Fibroblast of pulmonary artery (primary cell): ENCODE measurements around the gene TIE1.

ENCODE experiments used
- DNase-seq: peaks from one replicate; pipeline ENCODE4 v3.0.0-alpha.2; 2010; ENCODE audit warnings: low read depth
- H3K4me3 ChIP-seq: replicated peaks from 2 replicates; pipeline ENCODE4 v1.5.1; 2011; ENCODE audit warnings: low read depth, mild to moderate bottlenecking, control low read depth, low read length, moderate library complexity
- CTCF ChIP-seq: IDR thresholded peaks from 2 replicates; pipeline ENCODE4 v1.5.1; 2011; ENCODE audit warnings: mild to moderate bottlenecking, control low read depth, low read length, inconsistent platforms; ENCODE audit errors: missing control alignments

Gene TIE1

GRCh38 chr1:43325381-43325780 is 24.6 kb downstream of the TIE1 start:
- H3K4me3 ChIP-seq, result no peak overlapping the region
- TF ChIP-seq CTCF, result no peak
- DNase-seq, result no peak

- no peak for TF ChIP-seq CTCF
- DNase-seq, result no peak
Measured at GRCh38 chr1:43327549-43328292, 26.9 kb downstream of the TIE1 start.

GRCh38 chr1:43329995-43330751 is 29.4 kb downstream of the TIE1 start:
- peak; percentile 85 for DNase-seq
- no peak overlapping the region for H3K4me3 ChIP-seq
- no peak for TF ChIP-seq CTCF

More at GRCh38 chr1:43327549-43328292, 26.9 kb downstream of the TIE1 start:
- H3K4me3 ChIP-seq, result no peak overlapping the region

GRCh38 chr1:43331688-43332087 is 30.9 kb downstream of the TIE1 start:
- no peak overlapping the region for H3K4me3 ChIP-seq
- TF ChIP-seq CTCF, result no peak
- DNase-seq, result no peak

- no peak for TF ChIP-seq CTCF
- no peak overlapping the region for H3K4me3 ChIP-seq
- DNase-seq, result no peak
Measured at GRCh38 chr1:43334453-43335205, 33.8 kb downstream of the TIE1 start.

- H3K4me3 ChIP-seq, result no peak within 1 kb of the TSS
- TF ChIP-seq CTCF, result no peak
Measured at GRCh38 chr1:43337588-43337987, 36.8 kb downstream of the TIE1 start, which contains the start of gene MPL. TSS of gene MPL (plus strand) at chr1:43337818. CDS start at chr1:43337849, 31 bp downstream.

More at GRCh38 chr1:43337588-43337987, 36.8 kb downstream of the TIE1 start, which contains the start of gene MPL:
- DNase-seq, result no peak
